HG03565 (cell line): ENCODE results near the gene PAK3.
A peak's percentile ranks its signal among the peaks of the same experiment; 100 is the strongest.

Experiments used
- ATAC-seq: cut with Tn5 transposase; IDR thresholded peaks from one replicate; pipeline ENCODE4 v1.9.1; 2021; ENCODE audit warnings: mild to moderate bottlenecking, moderate library complexity; ENCODE audit not compliant: unreplicated experiment

The PAK3 gene

DNA sequence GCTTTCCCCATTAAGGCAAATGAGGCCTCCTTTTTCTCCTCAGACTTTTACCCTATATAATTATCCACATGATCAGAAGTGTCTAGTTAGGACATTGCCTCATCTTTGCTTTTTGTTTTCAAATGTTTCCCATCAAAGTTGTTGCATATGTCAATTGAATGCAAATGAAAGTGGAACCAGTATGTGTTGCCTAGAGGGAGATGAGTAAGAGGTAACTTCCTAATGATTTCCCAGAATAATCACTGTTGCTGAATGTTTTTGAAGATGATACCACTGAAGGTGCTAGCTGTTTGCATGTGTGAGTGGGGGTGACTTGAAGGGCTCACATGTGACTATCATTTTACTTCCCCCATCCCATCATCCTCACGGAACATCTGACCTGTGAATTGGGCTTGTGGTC lies 33.9 kb downstream of the PAK3 start:
- no peak for ATAC-seq

DNA sequence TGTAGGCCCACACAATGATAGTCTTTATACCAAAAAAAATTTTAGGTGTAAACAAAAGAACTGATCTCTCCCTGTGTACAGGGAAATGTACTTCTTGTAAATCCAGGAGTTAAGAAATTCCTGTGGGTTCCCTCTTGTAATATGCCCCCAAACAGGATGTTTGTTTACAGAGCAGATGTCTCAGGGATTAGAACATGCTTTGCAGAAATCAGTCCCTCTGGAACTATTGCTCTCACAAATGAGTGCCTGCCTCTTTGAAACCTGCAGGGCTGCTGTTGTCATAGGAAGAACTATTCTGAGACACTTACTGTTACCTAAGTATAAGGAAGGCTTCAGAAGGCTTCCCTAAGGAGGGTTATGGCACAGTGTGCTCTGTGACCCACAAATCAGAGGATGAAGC lies 35.6 kb downstream of the PAK3 start:
- no peak for ATAC-seq

DNA sequence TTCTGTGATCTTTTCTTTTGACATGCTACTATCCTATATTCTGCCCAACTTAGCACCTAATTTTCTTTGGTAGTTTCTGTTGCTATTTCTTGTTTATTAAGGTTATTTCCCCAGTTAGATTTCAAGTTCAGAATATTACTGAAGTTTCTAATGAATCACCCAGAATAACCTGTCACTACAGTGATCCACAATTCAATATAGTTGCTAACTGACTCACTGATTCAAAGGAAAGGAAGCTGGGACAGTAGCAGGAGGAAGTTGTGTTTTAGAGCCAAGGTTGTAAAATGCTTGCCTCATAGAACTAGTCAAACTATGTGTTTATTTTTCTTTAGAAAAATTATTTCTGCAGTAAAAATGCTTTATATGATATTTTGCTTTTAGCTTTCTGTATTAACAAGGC lies 37.4 kb downstream of the PAK3 start:
- no peak for ATAC-seq

DNA sequence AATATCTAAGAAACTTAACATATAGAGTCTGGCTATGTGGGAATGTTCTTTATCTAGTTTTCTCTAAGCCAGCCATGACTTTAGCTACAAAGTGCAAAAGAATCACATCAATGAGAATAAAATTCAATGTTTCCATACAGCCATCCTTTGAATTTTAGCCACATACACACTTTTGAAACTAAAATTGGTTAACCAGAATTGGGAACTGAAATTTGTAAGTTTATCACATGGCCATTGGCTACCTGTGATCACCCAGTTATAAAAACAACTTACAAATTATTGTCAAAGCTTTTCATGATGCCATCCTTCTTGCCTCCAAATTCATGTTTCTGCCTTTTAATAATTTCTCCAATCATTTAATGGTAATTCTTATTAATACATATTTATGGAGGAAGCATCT lies 49.9 kb downstream of the PAK3 start:
- no peak for ATAC-seq

DNA sequence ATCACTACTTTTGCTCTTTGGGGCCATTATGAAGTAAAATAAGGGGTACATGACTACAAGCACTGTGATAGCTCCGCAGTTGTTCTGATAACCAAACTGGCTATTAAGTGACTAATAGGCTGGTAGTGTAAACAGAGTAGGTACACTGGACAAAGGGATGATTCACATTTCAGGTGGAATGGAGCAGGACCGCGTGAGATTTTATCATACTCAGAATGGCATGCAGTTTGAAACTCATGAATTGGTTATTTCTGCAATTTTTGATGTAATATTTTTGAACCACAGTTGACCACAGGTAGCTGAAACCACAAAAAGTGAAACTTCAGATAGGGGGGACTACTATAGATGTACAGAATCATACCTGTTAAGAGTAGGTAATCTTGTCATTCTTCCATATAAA lies 55.8 kb downstream of the PAK3 start:
- no peak for ATAC-seq

GRCh38 chrX:111159232-111159631 lies 63.2 kb downstream of the PAK3 start:
- no peak for ATAC-seq

- no peak for ATAC-seq
Observed at GRCh38 chrX:111164728-111165127, 68.7 kb downstream of the PAK3 start.

- ATAC-seq, result no peak
Observed at GRCh38 chrX:111165902-111166301, 69.9 kb downstream of the PAK3 start.

GRCh38 chrX:111167334-111167733 lies 71.3 kb downstream of the PAK3 start:
- ATAC-seq, result peak; percentile 55

DNA sequence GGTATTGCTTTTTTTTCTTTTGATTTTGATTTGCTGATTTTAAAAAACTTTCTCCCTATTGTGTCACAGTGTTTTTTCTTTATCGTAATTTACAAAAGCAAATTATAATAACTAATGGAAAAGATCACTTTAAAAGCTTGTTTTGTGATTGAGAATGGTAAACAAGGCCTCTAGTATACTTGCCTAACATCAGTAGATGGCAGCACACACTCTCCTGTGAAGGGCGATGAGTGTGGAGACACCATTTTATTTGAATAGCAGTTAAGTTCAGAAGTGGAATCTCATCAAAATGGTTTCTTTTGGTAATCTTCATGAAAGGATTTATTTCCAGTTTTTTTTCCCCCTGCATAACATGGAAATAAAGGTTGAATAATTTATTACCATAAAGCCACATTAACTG lies 72.3 kb downstream of the PAK3 start:
- ATAC-seq, result no peak

DNA sequence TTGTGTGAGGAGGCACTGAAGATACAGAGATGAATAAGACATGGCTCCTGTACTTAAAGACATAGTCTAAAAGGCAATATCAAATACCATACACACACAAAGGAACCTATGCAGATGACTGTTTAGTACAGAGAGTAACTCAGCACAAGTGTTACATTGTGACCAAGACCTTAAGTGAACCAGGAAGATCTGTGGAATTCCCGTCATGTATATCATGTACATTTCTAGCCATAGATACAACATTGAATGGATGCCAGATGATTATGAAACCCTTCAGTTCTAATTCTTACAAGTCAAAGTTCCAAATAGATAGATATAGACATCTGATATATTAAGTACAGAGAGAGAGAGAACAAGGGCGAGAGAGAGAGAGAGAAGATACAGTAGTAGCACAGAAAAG lies 73.2 kb downstream of the PAK3 start:
- no peak for ATAC-seq

DNA sequence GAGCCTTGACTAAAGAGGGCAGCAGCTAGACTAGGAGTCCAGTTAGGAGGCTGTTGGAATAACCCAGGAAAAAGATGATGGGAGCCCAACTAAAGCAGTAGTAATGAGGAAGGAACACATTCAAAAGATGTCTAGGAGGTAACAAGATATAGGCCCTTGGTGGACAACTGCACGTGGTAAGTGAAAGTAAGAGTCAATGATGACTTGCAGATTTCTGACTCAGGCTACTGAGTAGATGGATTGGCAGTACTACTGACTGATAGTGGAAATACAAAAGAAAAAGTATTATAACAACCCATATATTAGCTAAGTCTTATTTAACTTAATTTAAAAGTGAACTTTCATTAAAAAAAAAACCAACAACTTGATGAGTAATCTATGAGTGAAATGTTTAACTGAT lies 74.0 kb downstream of the PAK3 start:
- no peak for ATAC-seq

GRCh38 chrX:111180750-111181240 lies 84.8 kb downstream of the PAK3 start:
- ATAC-seq, result no peak

DNA sequence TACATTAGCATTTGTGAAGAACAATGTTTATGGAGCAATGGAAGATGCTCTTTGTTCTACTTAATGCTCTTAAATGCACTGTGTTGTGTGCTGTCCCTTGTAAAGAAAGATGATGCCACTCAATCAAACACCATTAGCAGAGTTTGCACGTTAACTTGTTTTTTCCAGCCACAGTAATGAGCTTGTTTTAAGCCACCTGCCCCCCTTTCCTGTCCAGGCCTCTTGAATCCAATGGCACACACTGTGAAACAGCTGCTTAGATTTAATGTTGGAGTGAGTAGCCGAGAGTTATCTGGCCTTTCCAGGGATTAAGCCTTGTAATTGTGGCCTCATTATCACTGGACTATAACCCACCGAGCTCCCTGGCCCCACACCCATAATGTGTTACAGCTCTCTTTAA lies 86.0 kb downstream of the PAK3 start:
- ATAC-seq, result no peak

DNA sequence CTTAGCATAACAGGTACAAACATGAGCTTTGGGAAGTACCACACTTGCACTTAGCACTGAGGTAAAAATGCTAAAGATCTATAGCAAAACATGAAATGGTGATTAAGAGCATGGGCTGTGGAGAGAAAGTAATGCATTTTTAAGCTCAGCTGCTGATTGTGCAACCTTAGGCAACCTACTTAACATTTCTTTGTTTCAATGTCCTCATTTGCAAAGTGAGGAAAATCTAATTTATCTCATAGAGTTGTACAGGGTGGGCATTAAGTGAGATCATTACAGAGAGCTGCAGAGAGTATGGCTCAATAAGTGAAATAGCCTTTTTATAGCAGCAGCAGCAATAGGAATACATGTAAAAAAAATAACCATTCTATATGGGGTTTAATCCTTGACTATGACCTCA lies 87.0 kb downstream of the PAK3 start:
- ATAC-seq, result no peak

DNA sequence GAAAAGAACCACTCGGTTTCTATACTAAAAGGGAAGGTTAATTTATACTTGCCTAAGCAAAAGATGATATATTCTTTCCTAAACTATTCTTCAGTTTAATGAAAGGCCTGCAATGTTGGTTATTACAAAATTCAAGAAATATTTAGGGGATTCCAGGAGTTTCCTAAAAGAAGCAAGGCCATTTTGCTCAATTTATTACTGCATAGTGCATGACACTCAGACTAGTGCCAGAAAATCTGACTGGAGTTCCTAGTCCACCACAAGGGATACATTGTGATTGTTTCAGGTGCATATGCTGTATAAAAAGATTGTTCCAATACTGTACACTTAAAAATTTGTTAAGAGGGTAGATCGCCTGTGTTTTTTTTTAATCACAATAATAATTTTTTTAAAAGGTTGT lies 95.6 kb downstream of the PAK3 start:
- no peak for ATAC-seq

GRCh38 chrX:111199505-111199904 lies 103.5 kb downstream of the PAK3 start:
- ATAC-seq, result no peak

- no peak for ATAC-seq
Observed at GRCh38 chrX:111200327-111200726, 104.3 kb downstream of the PAK3 start.

- ATAC-seq, result no peak
Observed at GRCh38 chrX:111207851-111208250, 111.9 kb downstream of the PAK3 start.

DNA sequence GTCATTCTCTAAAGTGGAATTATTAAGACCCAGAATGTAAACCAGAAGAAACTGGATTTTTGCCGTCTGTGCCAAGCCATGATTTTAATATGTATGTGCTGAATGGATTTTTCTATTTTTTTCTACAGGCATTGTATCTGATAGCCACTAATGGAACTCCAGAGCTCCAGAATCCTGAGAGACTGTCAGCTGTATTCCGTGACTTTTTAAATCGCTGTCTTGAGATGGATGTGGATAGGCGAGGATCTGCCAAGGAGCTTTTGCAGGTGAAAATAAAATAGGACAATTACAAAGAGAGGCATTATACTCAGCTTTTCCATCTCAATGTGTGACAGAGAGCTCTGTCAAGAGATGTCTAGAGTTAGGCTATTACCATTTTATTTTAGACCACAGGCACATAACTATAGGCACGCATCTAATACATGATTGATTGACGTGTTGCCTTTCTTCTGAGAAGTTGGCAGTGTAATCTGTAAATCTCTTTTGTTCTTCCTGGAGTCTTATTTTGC lies 120.4 kb downstream of the PAK3 start:
- ATAC-seq, result no peak

DNA sequence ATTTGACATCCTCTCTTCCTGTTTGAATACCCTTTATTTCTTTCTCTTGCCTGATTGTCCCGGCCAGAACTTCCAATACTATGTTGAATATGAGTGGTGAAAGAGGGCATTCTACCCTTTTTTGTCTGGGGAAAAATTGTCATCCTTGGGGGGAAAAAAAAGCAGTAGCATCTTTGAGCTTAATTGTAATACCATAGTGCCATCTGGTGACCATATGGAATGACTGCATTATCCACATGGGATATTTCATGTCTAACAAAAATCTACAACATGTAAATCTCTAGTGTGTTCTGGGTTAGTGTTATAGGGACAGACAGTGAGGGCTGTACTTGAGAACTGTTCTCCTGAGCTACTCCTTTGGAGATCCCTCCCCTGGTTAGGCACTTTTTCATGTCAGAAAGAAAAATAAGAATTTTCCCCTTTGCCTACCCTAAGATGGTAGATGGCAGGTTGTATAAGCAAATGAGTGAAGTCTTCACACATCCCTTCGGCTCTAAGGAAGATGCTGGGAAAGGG lies 148.3 kb downstream of the PAK3 start:
- ATAC-seq, result no peak

GRCh38 chrX:111254896-111255693 lies 159.1 kb downstream of the PAK3 start:
- ATAC-seq, result no peak

DNA sequence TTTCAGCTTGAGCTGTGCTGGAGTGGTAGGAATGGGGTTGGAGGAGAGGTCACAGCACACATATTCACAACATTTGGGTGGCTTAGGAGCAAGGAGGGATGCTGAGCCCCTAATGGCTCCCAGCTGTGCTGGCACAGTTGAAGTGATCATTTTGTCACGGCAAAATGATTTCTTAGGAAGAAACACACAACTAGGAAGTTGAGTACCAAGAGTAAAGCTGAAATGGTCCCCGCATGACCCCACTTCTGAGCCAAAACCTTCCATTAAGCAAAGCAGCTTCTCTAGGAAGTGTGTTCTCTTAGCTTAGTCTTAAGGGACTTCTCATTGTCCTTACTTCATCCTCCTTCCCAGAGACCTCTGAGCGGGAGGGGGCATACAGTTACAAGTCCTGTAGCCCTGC lies 161.7 kb downstream of the PAK3 start:
- ATAC-seq, result no peak
